ENCODE data around the gene ALDH4A1.

Gene ALDH4A1

GRCh38 chr1:18940303-18941020, 38.1 kb upstream of the ALDH4A1 start:
- in situ Hi-C loops (cut with MboI; ENCODE audit: low sequenced_read_pairs): no loop called here

DNA sequence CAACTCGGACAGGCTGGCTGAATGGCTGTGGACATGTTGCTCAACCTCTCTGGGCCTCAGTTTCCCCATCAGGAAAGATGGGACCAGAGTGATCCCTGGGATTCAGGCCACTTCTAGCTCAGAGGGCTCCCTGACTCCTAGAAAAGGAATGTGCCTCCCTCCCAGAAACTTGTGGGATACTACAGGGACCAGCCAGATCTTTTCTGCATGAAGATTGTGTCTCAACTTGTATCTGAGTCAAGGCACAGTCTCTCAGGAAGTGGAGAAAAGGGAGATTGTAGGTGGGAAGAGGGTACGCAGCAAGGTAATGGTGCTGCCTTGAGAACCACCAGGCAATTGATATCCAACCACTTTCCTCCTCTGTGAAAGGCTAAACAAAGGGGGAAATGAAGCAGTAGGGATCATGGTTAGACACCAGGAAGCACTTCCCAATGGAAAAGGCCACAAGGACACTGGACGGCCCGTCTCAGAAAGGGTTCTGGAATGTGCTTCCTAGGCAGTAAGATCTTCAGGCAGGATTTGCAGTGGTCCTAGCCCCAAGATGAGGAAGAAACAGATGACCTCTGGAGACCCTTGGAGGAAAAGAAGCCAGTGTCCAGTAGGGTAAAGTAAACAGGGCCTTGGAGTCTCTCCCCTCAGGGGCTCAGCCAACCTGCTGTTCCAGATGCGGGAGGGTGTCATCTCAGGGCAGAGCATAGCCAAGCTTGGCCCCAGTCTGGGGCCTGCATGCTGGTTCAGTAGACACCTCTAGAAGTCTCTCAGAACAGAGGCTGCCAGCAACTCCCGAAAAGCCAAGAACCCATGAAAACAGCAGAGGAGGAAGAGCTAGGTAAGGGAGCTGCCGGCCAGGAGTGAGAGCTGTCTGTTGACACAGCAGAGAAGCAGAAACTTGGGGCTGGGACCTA, 37.3 kb upstream of the ALDH4A1 start:
- in situ Hi-C loops (cut with MboI; ENCODE audit: low sequenced_read_pairs): no loop called here

GRCh38 chr1:18938707-18939070, 36.3 kb upstream of the ALDH4A1 start:
- in situ Hi-C loops (cut with MboI; ENCODE audit: low sequenced_read_pairs): no loop called here

GRCh38 chr1:18938008-18938706, 35.8 kb upstream of the ALDH4A1 start:
- in situ Hi-C loops (cut with MboI; ENCODE audit: low sequenced_read_pairs): no loop called here

DNA sequence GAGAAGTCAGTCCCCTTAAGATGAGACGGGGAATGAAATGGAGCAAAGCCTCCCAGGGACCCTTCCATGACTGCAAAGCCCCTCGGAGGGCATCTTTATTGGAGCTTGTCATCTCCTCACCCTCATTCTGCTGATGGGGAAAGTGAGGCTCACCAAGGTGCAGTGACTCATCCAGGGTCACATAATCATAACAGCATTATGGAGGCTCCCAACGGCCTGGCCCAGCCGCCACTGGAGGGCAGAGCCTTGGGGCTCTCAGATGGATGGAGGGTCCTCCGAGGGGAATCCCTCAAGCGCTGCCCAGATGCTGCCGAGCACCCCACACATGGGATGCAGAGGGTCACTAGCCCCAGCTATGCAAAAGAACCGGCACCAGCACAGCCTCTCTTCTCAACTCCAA, 35.2 kb upstream of the ALDH4A1 start:
- in situ Hi-C loops (cut with MboI; ENCODE audit: low sequenced_read_pairs): no loop called here

GRCh38 chr1:18936814-18937481, 34.6 kb upstream of the ALDH4A1 start:
- in situ Hi-C loops (cut with MboI; ENCODE audit: low sequenced_read_pairs): no loop called here

DNA sequence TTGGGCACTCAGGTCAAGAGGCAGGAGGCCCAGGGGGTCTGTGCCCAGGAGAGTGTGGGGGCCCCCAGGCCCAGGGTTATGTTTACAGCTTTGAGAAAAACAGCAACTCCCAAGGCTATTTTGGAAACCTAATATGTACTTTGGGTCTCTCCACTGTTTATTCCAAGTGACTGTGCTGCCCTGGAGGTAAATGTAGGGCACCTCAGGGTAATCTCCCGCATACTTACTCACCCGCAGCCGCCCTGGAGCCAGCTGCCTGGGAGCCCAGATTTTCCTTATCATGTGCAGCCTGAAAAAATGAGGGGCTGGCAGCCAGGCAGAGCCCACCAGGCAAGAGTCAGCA, 34.1 kb upstream of the ALDH4A1 start:
- in situ Hi-C loops (cut with MboI; ENCODE audit: low sequenced_read_pairs): no loop called here

DNA sequence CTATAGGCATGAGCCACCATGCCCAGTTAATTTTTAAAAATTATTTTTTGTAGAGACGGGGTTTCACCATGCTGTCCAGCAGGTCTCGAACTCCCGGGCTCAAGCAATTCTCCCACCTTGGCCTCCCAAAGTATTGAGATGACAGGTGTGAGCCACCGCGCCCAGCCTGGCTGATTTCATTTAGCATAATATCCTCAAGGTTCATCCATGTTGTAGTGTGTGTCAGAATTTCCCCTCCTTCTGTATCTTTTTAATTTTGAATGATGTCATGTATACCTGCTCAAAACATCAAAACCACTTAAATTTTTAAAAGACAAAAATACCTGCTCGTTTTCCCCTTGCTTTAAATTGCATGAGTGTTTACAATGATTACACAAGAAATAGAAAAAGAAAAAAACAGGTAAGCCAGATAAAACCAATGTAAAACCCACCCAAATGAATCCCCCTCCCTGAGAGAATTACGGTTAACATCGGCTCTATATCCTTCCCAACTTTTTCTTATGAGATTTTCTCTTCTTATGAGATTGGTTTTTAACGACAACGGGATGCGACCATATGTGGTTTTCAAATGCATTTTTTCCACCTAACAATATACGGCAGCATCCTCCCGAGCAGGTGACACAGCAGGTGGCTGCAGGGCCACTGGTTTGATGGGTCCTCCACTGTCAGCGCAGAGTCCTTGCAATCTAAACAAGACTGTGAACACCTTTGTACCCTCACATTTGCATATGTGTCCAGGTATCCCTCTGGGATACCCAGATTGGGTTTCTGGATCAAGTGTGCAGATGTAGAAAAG, 32.0 kb upstream of the ALDH4A1 start:
- in situ Hi-C loops (cut with MboI; ENCODE audit: low sequenced_read_pairs): no loop called here

DNA sequence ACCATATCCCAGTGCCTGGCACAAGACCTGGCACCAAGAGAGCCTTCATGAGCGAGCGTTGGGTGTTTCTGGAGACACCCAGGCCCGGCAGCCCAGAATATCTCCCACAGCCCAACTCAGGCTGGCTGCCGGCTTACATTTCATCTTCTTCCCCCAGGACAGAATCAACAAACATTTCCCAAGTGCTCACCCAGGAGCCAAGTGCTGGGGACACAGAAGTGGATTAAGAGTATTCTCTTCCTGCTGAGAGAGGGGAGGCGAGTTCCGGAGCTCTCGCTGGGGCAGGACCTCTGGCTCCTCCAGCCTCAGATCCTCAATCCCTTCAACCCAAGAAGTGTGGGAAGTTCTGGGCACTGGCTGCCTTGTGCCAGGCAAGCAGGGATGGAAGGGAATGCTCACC, 30.5 kb upstream of the ALDH4A1 start:
- in situ Hi-C loops (cut with MboI; ENCODE audit: low sequenced_read_pairs): no loop called here

DNA sequence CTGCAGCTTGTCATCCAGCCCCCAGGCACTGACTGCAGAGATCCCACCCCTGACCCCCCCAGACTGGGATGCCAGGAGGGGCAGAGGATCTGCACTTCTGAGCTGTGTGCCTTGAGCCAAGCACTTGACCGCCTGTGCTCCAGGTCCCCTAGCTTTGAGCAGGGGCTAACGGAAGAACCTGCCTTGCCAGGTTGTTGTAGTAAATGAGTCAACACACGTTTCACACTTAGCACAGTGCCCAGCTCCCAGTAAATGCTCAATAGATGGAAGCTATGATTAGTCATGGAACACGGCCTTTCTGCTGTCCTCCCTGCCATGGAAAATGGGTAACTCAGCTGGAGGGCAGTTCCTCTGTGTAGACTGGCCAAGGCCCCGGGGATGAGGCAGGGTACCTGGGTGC, 30.0 kb upstream of the ALDH4A1 start:
- in situ Hi-C loops (cut with MboI; ENCODE audit: low sequenced_read_pairs): no loop called here

DNA sequence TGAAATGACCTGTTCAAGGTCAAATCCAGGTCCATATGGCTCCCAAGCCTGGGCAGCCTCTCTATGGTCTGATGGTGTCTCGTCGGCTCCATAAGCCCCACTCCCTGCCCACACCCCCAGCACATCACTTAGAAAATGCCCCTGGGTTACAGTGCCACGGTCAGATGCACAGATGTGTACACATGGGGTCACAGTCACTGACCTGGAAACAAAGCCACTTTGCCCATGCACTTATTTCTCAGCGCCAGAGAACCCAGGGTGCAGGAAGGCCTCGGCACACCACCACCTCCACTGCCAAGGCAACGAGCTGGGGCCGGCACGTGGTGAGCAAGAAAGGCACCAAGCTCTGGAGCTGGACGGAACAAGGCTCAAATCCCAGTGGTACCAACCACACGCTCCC, 29.4 kb upstream of the ALDH4A1 start:
- in situ Hi-C loops (cut with MboI; ENCODE audit: low sequenced_read_pairs): no loop called here

DNA sequence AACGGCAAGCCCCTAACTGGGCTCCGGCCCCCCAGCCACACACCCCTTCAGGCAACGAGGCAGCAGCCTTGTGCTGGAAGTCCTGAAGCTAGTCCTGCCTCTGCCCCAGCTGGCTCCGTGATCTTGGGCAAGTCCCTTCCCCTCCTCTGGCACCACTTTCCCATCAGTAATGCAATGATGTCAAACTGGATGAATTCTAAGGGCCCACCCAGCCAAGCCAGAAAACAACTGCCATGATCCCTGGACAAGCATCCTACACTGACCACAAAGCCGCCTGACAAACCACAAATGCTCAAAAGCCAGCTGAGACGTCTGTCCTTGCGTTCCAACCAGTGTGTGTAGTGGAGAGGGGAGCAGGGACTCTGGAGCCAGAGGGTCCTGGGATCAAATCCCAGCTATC, 27.3 kb upstream of the ALDH4A1 start:
- in situ Hi-C loops (cut with MboI; ENCODE audit: low sequenced_read_pairs): no loop called here

DNA sequence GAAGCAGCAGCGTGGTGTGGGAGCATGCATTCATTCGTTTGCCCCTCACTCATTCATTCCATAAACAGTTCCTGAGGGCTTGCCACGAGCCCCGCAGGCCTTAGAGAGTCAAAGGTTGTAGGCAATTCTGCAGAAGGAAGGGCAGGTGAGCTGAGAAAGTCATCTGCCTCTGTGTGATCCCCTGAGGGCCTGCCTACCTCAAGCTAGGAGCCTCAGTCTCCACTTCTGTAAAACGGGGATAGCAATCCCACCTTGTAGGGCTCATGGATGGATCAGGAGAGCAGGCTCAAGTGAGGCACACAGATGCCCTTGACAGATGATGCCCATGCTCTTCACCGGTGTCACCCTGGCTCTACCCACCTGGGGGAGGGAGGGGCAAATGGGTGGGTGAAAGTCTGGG, 26.6 kb upstream of the ALDH4A1 start:
- in situ Hi-C loops (cut with MboI; ENCODE audit: low sequenced_read_pairs): no loop called here

DNA sequence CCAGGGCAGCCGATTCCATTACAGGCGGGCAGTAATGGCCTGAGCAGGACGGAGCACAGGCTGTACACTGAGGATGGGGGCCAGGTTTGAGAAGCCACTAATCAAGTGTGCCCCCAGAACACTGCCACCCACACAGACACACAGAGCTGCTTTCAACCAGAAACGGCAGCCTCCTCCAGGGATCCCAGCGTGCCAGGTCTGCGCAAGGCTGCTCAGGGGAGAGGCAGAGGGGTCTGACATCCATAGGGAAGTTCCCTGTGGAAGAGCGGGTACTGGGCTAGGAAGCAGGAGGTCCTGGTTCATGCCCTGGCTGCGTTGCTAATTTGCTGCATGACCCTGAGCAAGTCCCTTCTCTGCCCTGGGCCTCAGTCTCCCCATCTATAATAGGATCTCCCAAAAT, 26.1 kb upstream of the ALDH4A1 start:
- in situ Hi-C loops (cut with MboI; ENCODE audit: low sequenced_read_pairs): no loop called here

GRCh38 chr1:18927654-18928272, 25.4 kb upstream of the ALDH4A1 start:
- in situ Hi-C loops (cut with MboI; ENCODE audit: low sequenced_read_pairs): no loop called here

DNA sequence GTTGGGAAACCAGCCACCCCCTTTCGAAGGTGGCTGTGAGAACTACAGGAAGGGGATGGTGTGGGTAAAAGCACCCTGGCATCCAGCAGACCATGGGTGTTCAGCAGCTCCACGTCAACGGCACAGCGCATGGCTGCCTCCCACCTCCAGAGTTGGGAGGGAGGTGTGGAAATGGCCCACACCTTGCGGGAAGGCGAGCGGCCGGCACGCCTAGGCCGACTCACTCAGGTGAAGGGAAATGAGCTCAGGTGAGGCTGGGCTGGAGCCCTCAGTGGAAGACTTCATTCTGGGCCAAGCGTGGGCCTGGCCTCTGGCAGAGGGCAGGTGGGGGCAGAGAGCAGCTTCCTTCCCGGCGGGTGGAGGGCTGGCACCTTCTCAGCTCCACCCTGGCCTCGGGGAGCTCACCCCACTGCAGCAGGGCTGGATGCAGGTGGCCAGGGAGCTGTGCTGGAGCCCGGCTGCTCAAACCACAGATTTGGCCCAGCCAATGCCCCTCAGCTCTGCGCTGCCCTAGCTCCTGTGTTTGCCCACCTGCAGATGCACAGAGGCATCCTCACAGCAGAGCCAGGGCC, 24.8 kb upstream of the ALDH4A1 start:
- in situ Hi-C loops (cut with MboI; ENCODE audit: low sequenced_read_pairs): no loop called here

DNA sequence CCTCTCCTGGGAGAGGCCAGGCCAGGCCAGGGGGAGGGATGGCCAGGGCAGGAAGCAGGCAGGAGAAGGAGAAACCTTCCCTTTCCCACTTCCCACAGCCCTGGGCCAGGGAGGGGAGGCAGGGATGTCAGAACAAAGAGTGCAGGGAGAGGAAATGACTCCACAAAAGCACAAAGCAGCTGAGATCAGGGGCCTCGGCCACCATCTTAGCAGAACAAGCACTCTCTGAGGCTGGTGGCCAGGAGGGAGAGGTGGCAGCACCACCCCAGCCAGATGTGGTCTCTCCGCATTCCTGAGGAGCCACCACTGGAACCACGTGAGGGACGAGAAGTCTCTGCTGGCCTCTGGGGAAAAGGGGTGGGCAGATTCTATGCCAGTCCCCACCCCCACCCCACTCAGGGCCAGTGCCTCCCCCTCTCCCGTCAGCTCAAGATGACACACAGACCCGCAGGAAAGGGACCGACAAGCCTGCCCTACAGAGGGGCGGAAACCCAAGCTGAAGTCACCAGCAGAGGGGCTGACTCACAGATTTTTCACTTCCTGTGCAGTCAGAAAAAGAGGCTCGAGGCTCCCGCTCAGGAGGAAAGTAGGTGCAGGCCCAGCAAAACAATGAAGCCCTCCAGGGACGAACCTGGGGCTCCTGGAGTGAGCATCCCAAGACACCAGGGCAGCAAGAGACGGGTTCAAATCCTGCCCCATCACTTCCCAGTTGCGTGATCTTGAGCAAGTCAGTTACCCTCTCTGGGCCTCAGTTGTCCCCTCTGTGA, 24.1 kb upstream of the ALDH4A1 start:
- in situ Hi-C loops (cut with MboI; ENCODE audit: low sequenced_read_pairs): no loop called here

- in situ Hi-C loops (cut with MboI; ENCODE audit: low sequenced_read_pairs): no loop called here
These were observed 22.9 kb upstream of the ALDH4A1 start for GRCh38 chr1:18925279-18925678.

DNA sequence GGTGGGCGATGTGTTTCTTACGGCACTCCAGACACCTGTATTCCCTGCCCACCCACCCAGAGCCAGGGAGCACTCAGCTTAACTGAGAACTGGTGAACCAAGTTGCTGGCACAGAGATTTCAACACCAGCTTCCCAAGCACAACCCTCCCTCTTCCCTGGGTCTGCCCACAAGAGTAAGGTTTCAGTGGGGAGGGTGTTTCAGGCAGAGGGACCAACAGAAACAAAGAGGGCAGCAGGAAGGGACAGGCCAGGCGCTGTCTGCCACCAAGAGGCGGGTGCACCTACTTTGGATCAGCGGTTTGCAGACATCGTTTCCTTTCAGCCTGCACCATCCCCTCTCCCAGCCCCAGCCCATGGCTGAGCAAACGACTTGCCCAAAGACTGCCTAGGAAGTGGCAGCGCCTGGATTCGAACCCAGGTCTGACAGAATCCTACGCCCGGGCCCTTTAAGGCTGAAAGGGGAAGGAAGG, 21.9 kb upstream of the ALDH4A1 start:
- in situ Hi-C loops (cut with MboI; ENCODE audit: low sequenced_read_pairs): no loop called here
